HG03558 (cell line): ENCODE measurements around the gene PSG7.
"Not testable (repeated sequence)": the region's sequence is repeated elsewhere in the genome, so short reads cannot be mapped to it uniquely, and the experiment has no call there.

Experiments
- ATAC-seq: cut with Tn5 transposase; IDR thresholded peaks from one replicate; pipeline ENCODE4 v1.9.1; 2021; ENCODE audit warnings: moderate number of reproducible peaks; ENCODE audit not compliant: unreplicated experiment; ENCODE audit errors: extremely low read depth

Gene PSG7

DNA sequence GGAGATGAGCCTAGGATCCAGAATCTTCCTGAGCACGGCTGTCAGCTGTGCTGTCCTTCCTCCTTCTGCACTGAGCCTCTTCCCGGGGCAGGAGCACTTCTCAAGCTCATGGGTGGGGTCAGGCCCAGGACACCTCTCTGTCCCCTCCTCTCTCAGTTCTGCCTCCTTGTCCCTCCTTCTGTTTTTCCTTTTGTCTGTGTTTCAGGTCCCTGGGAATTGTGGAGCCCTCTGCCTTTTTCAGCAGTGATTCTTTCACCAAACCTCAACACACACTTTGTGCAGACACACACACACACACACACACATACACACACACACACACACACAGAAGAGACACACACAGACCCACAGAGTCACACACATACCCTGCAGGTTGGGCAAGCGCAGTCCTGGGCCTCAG is at the start of gene PSG7:
Gene PSG7, minus strand, starts transcription at position 101 of the 400 bp plus-strand sequence. CDS start 131 bp downstream, outside the sequence.
- not testable (repeated sequence) for ATAC-seq

GRCh38 chr19:42985588-42985987 is 48.6 kb upstream of the PSG7 start:
- no peak for ATAC-seq

- not testable (repeated sequence) for ATAC-seq
Measured at GRCh38 chr19:42982111-42982510, 45.1 kb upstream of the PSG7 start.

- not testable (repeated sequence) for ATAC-seq
Measured at GRCh38 chr19:42971451-42971850, 34.4 kb upstream of the PSG7 start.

DNA sequence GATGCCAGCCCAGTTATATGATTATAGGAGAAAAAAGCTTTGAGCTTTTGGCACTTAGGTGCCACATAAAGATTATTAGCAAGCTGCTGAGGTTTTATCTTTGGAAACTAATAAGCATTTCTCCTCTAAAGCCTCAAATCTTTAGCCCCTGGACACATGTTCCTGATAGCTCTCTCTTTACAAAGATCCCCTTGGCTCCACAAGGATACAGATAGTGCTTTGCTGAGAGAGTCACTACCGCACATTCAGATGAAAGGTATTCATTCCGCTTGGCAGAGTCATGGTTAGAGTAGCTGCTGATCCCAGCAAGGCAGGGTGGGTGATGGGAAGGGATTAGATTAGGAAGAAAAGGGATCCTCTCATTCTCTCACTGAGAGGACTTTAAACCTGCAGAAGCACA is 28.2 kb upstream of the PSG7 start:
- ATAC-seq, result no peak

DNA sequence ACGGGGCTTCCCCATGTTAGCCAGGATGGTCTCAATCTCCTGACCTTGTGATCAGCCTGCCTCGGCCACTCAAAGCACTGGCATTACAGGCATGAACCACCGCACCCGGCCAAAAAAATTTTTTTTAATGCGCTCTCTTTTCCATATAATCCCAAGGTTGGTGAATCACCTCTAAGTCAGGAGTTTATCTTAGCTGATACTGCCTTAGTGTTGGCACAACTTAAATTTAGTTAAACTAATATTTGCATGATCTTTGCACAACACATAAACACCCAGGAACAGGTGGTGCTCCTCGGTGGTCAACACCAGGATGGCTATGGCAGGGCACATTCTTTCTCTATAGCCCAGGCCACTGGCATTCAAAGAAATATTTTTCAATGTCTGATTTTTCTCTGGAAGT is 24.1 kb upstream of the PSG7 start:
- no peak for ATAC-seq

- ATAC-seq, result not testable (repeated sequence)
Measured at GRCh38 chr19:42952126-42952525, 15.1 kb upstream of the PSG7 start.

GRCh38 chr19:42951476-42951875 is 14.5 kb upstream of the PSG7 start:
- not testable (repeated sequence) for ATAC-seq

DNA sequence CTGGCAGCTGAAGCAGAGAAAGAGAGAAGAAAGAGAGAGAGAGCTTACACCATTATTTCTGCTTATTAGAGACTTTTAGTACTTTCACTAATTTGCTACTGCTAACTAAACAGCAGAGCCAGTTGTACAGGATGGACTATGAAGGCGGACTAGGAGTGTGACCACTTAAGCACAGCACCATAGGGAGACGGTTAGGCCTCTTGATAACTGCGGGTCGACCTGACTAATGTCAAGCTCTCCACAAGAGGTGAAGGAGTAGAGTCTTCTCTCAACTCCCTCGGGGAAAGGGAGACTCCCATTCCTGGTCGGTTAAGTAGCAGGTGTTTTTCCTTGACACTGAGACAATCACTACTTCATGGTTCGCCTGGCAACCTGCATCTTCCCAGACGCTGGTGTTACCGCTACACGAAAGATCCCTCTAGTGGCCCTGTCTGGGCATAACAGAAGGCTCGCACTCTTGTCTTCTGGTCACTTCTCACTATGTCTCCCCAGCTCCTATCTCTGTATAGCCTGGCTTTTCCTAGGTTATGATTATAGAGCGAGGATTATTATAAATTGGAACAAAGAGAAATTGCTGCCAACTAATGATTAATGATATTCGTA is 5.3 kb upstream of the PSG7 start:
- no peak for ATAC-seq

DNA sequence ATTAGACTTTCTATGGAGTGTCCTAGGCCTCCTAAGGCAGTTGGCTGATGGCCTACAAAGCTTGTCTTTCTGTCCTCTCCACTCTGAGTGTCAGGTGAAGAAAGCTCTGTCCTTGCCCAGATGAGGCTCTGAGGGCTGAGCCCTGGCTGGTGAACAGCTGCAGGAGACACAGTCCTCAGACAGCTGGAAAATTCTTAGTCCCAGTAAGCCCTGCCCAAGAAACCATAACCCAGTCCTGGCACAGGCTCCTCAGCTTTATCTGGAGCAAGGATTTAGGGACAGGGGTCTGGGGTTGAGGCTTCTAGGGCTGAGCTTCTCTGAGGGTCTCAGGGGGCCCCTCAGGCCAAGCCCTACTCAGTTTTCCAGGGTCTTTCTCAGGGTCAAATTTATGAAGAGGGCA is 2.3 kb downstream of the PSG7 start:
- ATAC-seq, result not testable (repeated sequence)

GRCh38 chr19:42934183-42934582 is 2.8 kb downstream of the PSG7 start:
- ATAC-seq, result not testable (repeated sequence)

- not testable (repeated sequence) for ATAC-seq
Measured at GRCh38 chr19:42933412-42933811, 3.6 kb downstream of the PSG7 start.

DNA sequence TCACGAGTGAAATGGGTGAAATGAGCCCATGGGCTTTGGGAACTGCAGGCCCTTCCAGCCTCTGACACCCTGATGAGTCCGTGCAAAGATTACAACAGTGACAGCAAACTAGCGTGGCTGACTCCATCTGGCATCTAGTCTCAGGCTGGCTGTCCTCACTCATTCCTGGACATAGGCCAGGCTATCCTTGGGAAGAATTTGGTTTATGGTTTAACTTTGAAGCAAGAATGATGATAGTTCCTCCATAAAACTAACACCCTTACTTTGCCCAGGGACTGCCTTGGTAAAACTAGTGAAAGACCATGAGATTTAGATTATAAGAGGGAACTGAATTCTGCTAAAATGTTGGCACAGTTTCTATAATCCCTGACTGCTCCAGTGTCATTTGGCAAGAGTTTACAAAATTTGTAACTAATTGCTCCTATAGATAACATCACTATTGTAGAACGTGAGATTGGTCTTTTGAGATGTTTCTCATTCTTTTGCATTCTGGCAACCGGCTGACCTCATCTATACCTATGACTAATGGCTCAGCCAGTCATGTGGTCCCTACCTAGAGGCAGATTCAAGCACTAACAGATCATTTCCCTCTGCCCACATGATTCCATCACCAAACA is 4.4 kb downstream of the PSG7 start:
- ATAC-seq, result not testable (repeated sequence)

GRCh38 chr19:42930214-42930613 is 6.8 kb downstream of the PSG7 start:
- ATAC-seq, result not testable (repeated sequence)

DNA sequence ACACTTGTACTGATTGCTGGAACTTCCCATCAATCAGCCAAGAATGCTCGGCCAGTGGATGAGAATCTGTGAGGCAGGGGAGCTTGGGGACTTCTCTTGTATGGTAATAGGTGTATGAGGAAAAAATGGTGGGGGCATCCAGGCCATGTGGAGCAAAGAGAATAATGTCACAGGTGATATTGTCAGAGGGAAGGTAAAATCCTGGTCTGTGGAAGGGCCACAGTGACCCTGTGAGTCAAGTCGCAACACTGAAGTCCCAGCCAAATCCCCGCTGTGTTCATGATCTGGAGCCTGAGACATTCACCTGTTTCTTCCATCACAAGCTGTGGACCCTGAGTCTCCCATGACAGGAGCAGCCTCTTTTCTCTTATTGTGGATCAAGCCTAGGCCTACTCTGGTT is 8.1 kb downstream of the PSG7 start:
- no peak for ATAC-seq

DNA sequence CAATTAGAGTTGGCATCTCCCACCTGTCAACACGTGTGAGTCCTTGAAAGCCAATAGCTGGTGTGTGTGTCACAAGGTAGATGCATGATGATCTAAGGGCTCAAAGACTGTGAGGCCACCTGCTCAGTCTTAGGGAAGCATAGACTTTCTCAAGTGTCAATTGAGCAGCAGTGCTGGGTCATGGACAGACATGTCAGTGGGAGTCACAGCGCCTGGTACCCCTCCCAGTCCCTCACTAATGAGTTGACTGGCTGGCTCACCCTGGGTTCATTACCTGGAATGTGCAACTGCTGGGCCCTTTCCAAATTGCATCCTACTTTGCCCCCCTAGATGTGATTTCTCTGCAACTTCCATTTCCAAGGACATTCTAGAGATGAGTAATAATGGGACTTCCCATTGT is 10.2 kb downstream of the PSG7 start:
- ATAC-seq, result no peak

- not testable (repeated sequence) for ATAC-seq
Measured at GRCh38 chr19:42923106-42923505, 13.9 kb downstream of the PSG7 start.

DNA sequence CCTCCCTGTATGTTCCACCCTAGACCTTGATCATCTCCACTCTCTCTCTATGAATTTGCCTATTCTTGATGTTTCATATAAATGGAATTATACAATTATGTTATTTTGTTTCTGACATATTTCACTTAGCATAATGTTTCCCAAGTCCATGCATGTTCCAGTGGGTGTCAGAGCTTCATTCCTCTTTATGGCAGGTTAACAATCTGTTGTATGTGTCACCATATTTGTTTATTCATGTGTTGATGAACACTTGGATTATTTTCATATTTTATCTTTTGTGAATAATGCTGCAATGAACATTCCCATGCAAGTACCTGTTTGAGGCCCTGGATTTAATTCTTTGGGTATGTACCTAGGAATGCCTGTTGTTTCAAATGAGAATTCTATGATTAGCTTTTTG is 16.0 kb downstream of the PSG7 start:
- not testable (repeated sequence) for ATAC-seq

DNA sequence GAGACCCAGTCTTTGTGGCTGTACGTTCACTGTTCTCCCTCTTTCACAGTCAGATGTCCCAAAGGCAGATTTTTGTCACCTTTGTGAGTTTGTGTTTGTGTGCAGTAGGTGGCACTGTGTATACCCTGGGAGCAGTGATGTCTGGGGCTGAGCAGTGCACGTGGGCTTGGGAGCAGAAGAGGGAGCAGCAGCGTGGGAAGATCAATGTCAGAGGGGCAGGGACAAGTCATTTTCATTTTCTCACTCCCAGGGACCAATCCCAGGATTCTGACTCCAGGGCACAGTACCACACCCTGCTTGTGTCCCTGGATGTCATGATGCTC is 17.3 kb downstream of the PSG7 start:
- no peak for ATAC-seq

DNA sequence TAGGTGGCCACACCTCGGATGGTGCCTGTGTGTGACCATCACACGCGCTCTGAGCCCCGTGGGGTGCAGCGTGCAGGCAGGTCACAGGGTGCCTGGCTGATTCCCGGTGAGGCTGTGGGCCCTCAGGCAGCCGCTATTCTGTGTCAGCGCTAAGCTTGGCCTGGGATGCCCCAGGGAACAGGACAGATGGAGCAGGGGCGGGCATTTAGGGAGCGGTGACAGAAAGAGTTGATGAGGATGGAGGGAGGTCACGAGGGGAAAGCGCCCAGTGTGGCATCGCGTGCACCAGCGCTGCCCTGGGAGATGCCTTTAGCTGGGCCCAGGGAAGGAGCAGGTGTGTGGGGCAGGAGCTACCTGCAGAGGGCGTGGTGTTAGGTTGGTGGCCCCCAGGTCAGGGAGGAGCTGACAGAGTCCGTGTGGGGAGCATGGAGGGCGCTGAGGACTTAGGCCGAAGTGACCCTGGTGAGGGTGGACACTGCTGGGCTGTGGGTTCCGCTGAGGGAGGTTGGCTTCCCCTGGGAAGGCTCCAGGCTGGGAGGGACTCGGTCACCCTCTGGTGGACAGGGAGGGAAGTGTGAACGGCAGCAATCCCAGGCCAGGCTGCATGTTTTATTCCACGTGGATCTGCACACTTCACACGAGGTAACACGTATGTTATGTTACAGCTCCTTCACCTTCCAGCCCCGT is 17.8 kb downstream of the PSG7 start:
- not testable (repeated sequence) for ATAC-seq

DNA sequence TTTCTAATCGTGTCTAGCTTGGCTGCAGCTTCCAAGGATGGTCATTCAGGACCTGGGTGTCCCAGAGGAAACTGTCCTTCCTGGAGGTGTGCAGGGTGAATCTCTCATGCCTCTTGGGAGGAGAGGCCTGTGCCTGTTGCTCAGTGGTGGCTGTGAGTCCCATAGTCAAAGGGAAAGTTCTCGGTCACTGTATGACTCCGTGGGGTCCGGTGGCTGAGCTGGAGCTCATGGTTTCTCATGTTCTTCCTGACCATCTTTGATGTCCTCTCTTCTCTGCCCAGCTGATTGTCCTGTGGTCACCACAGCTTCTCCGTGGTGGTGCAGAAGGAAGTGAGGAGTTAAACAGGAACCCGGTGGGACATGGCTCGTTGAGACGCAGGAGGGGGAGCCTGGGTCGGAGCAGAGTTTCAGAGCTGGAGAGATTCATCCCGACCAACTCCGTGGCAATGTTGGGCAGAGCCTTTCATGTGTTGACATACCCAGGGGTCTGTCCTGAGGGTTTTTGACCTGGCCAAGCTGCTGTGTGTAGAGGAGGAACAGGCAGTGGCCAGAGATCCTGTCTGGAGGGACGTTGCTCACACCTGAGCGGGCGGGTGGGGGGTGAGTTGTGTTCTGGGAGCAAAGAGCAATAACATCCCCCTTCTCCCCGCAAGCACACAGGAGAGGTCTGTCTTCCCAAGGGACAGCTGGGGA is 18.5 kb downstream of the PSG7 start:
- not testable (repeated sequence) for ATAC-seq
